Neuron (in vitro differentiated cells): Measurements from ENCODE around the gene PREX1.
A peak's percentile ranks its signal among the peaks of the same experiment; 100 is the strongest.
"Not testable (repeated sequence)": the region's sequence is repeated elsewhere in the genome, so short reads cannot be mapped to it uniquely, and the experiment has no call there.

Experiments
- H2AFZ ChIP-seq: one replicate; pipeline ENCODE4 v1.6.1; 2013; ENCODE audit warnings: low read depth, mild to moderate bottlenecking, inconsistent platforms, low read length, moderate library complexity
- H3K27me3 ChIP-seq: one replicate; pipeline ENCODE4 v1.6.1; 2013; ENCODE audit warnings: low read length; ENCODE audit not compliant: insufficient read depth
- H3K36me3 ChIP-seq: one replicate; pipeline ENCODE4 v1.6.1; 2013; ENCODE audit warnings: low read length; ENCODE audit not compliant: insufficient read depth
- H3K4me1 ChIP-seq: one replicate; pipeline ENCODE4 v1.6.1; 2013; ENCODE audit warnings: low read length; ENCODE audit not compliant: insufficient read depth
- H3K4me3 ChIP-seq: 2 replicates; pipeline ENCODE4 v1.5.1; 2013; ENCODE audit warnings: mild to moderate bottlenecking, low read length, moderate library complexity
- H3K9me3 ChIP-seq: one replicate; pipeline ENCODE4 v1.6.1; 2013; ENCODE audit warnings: low read length

The PREX1 gene

DNA sequence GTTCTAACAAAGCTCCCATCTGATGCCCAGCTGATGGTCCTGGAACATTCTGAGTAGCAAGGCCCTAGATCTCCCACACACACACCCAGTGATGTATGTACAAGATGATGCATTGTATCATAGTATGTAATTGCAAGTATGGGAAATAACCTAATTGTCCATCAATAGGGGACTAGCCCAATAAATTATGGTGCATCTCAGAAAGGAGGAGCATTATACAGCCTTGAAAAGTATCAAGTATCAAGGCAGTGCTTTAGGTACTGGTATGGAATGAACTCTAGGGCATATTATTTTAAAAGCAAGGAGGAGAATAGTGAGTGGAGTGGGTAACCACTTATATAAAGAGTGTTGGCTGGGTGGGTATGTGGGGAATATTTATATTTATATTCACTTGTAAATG lies 24.8 kb upstream of the PREX1 start:
- Histone ChIP-seq H3K9me3 (no peaks in the 10 kb centered on the region), H3K4me1 (no peaks in the 10 kb centered on the region), H2AFZ (no peak overlapping the region), H3K4me3 (no peak overlapping the region), H3K36me3 (no peaks in the 10 kb centered on the region), H3K27me3 (peaks cover 2% of the 10 kb centered on the region)

DNA sequence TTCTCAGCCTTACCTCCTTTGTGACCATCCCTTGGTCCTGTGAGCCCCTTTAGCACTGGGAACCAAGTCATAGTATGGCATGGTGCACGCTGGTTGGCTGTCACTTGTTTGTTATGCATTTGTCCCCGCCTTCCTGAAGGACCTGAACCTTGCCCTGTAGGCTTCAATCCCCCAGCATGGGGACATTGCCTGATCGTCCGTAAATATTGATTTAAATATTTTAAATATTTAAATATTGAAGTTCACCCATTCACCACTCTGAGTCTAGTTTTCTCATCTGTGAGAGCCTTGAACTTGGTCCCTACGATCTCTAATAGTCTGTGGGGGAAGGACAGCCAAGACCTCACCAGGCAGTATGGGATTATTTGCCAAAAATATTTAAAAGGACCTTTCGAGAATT lies 23.8 kb upstream of the PREX1 start:
- Histone ChIP-seq H3K4me3 (no peak overlapping the region), H3K36me3 (no peaks in the 10 kb centered on the region), H3K9me3 (no peaks in the 10 kb centered on the region), H2AFZ (no peak overlapping the region), H3K27me3 (peaks cover 2% of the 10 kb centered on the region), H3K4me1 (peaks cover 5% of the 10 kb centered on the region)

DNA sequence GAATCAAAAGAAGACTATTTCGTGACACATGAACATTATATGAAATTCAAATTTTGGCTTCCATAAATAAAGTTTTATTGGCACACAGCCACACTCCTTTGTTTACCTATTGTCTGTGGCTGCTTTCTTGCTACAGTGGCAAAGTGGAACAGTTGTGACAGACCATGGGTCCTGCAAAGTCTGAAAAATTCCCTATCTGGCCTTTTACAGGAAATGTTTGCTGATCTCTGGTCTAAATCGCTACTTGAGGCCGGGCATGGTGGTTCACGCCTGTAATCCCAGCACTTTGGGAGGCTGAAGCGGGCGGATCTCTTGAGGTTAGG lies 23.1 kb upstream of the PREX1 start:
- Histone ChIP-seq H3K9me3 (no peaks in the 10 kb centered on the region), H3K36me3 (no peaks in the 10 kb centered on the region), H3K4me1 (peaks cover 11% of the 10 kb centered on the region), H2AFZ (no peak overlapping the region), H3K27me3 (peaks cover 2% of the 10 kb centered on the region), H3K4me3 (no peak overlapping the region)

DNA sequence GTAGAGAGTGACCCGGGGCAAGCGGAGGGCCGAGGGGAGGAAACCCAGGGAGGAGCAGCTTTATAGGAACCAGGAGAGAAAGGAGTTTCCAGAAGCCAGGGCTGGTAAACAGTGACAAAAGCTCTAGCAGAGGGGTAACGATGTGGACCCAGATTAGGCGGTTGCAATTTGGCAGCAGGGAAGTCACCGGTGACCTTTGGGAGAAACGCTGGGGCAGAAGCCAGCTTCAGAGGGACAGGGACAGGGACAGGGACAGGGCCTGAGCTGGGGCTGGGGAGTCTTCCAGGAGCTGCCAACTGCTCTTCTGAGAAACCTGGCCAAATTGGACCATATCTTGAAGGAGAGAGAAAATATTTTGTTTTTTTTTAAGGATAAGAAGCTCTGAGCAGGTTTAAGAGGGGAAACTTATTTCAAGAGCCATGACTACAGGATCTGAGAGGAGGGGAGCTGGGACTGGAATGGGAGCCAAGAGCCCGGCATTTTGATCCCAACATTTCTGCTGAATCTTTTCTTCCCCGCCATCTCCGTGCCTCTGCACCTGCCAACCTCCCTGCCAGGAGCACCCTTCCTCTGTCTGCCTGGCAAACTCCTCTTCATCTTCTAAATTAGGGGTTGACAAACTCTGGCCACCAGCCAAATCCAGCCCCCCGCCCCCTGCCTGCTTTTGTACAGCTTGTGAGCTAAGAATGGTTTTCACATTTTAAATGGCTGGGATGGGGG lies 22.6 kb upstream of the PREX1 start:
- Histone ChIP-seq H3K36me3 (no peaks in the 10 kb centered on the region), H3K9me3 (no peaks in the 10 kb centered on the region), H3K4me3 (no peak overlapping the region), H3K4me1 (peaks cover 11% of the 10 kb centered on the region), H3K27me3 (peaks cover 2% of the 10 kb centered on the region), H2AFZ (no peak overlapping the region)

DNA sequence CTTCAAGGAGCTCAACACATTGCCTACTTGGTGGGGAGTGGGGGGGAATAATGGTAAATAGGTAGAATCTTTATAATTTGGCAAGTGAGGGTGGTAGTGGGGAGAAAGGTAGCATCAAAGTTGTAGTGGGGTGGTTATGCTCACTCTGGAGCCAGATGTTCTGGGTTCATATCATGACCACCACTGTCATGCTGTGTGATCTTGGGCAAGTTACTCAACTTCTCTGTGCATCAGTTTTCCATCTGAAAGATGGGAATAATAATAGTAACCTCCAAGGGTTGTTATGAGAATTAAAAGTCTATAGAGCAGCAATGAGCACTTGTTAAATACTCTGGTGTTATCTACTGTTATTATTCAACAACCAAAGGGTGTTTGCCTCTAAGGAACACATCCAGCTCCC lies 22.0 kb upstream of the PREX1 start:
- Histone ChIP-seq H3K4me1 (peaks cover 11% of the 10 kb centered on the region), H3K36me3 (no peaks in the 10 kb centered on the region), H2AFZ (no peak overlapping the region), H3K27me3 (no peaks in the 10 kb centered on the region), H3K4me3 (no peak overlapping the region), H3K9me3 (no peaks in the 10 kb centered on the region)

DNA sequence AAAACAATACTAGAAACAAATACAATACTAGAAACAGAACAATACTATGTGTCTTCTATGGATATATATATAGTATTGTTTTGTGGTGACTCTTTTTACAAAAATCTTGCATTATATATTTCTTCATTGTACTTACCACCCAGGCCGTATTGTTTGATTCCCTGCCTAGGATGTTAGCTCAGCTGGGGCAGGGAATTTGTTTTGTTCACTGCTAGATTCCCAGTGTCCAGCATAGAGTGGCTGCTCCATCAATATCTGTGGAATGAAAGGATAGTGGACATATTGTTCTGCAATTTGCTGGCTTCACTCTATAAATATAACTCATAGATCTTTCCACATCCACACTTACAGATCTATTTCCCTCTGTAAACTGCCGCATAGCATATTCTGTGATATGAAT lies 21.5 kb upstream of the PREX1 start:
- H2AFZ ChIP-seq = no peak overlapping the region
- peaks cover 11% of the 10 kb centered on the region for H3K4me1 ChIP-seq
- H3K36me3 ChIP-seq = no peaks in the 10 kb centered on the region

DNA sequence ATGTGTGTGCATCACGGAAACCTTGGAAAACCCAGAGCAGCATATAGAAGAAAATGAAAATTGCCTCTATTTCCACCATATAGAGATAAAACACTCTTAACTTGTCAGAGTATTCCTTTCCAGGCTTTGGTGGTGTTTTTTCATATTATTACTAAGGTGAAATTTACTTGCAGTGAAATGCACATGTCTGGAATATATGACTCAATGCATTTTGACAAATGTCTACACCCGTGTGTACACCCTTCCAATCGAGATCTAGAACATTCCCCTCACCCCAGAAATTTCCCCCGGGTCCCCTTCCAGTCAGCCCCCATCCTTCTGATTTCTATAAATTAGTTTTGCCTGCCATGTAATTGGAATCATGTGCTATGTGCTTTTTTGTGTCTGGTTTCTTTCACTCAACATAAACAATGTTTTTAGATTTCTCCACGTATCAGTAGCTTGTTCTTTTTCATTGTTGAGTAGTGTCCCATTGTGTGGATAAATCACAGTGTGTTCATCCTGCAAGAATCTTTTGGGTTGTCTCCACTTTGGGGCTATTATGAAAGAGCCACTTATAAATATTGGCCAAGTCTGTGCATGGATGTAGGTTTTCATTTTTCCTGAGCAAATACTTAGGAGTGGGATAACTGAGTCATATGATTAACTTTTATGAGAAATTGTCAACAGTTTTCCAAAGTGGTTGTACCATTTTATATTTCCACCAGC lies 19.9 kb upstream of the PREX1 start:
- Histone ChIP-seq H3K36me3 (no peaks in the 10 kb centered on the region), H2AFZ (no peak overlapping the region), H3K27me3 (no peaks in the 10 kb centered on the region), H3K4me1 (peaks cover 11% of the 10 kb centered on the region), H3K4me3 (no peak overlapping the region), H3K9me3 (no peaks in the 10 kb centered on the region)

More for the DNA sequence above, 21.5 kb upstream of the PREX1 start:
- Histone ChIP-seq H3K4me3 (no peak overlapping the region), H3K27me3 (no peaks in the 10 kb centered on the region), H3K9me3 (no peaks in the 10 kb centered on the region)

DNA sequence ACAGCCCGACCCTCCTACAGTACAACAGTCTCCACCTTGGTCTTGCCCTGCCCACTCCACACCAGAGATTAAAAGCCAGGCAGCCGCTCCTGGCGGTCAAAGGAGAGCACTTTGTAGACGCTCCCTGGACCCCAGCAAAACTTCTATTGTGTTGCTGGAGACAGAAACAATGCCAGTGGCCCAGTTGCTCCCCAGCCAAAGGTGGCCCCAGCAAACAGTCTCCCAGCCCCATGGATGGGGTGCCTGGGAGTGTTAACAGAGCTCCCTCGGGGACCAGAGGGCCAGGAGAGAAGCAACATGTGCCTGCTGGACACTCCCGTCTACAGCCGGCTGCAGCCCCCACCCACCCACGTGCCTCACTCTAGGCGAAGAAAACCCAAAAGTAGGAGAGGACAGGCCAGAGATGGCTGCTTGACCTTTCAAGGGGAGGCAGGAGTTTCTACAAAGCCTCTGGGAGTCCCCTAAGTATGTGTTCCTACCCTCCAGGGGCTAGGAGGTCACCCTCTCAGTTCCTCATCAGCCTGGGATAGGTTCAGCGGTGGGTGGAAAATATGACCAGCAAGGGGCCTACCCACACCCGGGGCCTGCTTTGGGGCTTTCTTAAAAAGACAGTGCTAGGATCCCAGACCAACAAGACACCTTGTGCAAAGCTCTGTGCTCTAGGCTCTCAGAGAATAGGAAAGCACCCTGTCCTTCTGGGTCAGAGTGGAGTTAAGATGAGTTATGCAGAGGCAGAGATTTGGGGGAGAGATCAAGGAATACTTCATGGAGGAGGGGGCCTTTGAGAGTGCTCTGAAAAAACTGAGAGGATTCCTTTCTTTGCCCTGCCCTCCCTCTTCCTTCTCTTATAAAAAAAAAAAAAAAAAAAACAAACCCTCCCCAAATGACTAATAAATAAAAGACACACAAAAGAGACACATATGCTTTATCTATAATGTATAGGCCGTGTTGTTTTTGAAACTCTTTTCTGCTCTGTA lies 19.0 kb upstream of the PREX1 start:
- H3K36me3 ChIP-seq = no peaks in the 10 kb centered on the region
- no peaks in the 10 kb centered on the region for H3K9me3 ChIP-seq
- H3K4me1 ChIP-seq = peaks cover 14% of the 10 kb centered on the region
- H3K27me3 ChIP-seq = no peaks in the 10 kb centered on the region
- H3K4me3 ChIP-seq = peak overlapping the region; percentile 12
- H2AFZ ChIP-seq = peak overlapping the region; percentile 2

DNA sequence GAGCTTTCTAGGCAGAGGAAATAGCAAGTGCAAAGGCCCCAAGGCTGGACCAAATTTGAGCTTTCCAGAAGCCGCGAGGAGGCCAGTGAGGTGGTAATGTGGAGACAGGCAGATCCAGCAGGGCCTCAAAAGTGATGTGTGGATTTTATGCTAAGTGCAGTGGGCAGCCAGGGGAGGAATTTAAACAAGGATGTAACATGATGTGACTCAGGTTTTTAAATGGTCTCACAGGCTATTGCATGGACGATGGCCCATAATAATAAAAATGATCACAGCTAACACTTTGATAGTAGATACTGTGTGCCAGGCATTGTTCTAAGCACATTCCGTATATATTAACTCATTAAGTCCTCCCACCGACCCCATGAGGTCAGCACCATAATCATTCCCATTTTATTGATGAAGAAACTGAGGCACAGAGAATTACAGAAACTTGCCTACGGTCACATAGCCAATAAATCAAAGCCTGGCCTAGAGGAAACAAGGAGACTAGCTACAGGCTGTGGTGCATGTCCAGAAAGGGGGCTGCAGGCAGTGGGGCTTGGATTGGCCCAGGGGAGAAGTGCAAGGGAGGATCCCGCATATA lies 18.0 kb upstream of the PREX1 start:
- no peak overlapping the region for H3K4me3 ChIP-seq
- H3K9me3 ChIP-seq = no peaks in the 10 kb centered on the region
- no peaks in the 10 kb centered on the region for H3K36me3 ChIP-seq
- H3K27me3 ChIP-seq = no peaks in the 10 kb centered on the region
- no peak overlapping the region for H2AFZ ChIP-seq
- H3K4me1 ChIP-seq = peaks cover 14% of the 10 kb centered on the region

DNA sequence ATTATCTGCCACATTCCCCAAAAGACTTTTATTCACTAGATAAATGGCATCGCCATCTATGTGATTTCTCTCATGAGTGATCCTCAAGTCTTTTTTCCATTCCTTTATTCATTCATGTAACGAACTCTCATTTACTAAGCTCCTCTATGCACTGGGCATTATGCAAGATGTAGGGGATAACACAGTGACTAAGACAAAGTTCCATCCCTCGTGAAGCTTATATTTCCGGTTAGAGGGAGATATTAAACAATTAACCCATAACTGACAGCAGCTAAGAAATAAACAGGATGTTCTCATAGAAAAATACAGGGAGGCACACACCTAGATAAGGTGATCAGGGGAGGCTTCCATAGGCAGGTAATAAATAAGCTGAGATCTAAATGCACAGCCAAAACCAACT lies 17.2 kb upstream of the PREX1 start:
- peaks cover 14% of the 10 kb centered on the region for H3K4me1 ChIP-seq
- no peaks in the 10 kb centered on the region for H3K27me3 ChIP-seq
- no peak overlapping the region for H3K4me3 ChIP-seq
- H2AFZ ChIP-seq = no peak overlapping the region
- no peaks in the 10 kb centered on the region for H3K36me3 ChIP-seq
- H3K9me3 ChIP-seq = no peaks in the 10 kb centered on the region

DNA sequence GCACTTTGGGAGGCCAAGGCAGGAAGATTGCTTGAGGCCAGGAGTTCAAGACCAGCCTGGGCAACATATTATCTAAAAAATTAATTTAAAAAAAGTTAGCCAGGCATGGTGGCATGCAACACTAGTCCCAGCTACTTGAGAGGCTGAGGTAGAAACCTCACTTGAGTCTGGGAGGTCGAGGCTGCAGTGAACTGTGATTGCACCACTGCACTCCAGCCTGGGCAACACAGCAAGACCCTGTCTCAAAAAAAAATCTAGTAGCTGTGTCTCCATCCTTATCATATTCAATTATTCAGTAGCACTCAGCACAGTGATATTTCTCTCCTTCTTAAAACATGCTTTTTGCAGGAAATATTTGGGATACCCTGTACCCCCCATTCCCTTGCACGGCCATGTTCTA lies 16.1 kb upstream of the PREX1 start:
- H3K4me1 ChIP-seq = peaks cover 14% of the 10 kb centered on the region
- H3K9me3 ChIP-seq, H2AFZ ChIP-seq, H3K27me3 ChIP-seq, H3K4me3 ChIP-seq, H3K36me3 ChIP-seq: not testable (repeated sequence)

DNA sequence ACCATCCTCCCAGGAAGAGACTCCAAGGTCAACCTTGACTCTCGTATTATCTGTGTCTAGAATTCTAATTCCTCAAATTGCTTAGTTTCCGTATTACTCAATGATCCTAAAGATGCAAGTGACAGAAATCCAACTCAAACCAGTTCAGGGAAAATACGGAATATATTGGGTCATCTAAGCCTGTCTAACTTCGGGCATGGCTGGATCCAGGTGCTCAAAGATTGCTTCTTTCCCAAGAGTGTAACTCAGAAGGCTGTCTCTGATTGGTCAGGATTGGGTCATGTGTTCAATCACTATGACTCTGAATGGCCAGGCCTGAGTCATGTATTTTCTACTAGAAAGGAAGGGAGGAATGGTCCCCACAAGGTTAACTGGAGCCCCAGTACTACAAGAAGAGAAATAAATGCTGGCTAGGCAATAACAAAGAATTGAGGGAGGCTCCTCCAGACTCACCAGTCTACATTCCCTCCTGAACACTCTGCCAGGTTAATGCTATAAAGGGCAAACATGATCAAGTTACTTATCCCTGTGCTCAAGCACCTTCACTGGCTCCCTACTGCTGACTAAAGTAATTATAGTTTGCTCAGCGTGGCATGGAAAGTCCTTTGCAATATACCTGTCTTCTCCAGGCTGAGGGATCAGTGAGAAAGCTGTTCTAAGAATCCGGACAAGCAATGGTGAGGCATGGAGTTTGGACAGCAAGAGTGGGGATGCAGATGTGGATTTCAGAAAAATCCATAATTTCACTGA lies 15.4 kb upstream of the PREX1 start:
- H3K36me3 ChIP-seq = no peaks in the 10 kb centered on the region
- no peaks in the 10 kb centered on the region for H3K9me3 ChIP-seq
- H3K4me1 ChIP-seq = peaks cover 14% of the 10 kb centered on the region
- no peak overlapping the region for H2AFZ ChIP-seq
- H3K27me3 ChIP-seq = no peaks in the 10 kb centered on the region
- H3K4me3 ChIP-seq = no peak overlapping the region
